Calu3 (cell line): ENCODE results near the gene MTMR12. TPM values are rescaled to one million over a fixed set of nuclear protein-coding genes. Genes with fewer than 3 reads are reported as not detected.

Source experiments
- BruUV-seq: library from RNA; stranded (reverse); fragments of 400-500 nt; replicated peaks from 2 replicates; lab custom pipeline; 2021; lab: Mats Ljungman, UMichigan
- CTCF ChIA-PET: fragments of 300-600 bp; sonication (Branson Sonifier 250); formaldehyde crosslinking; loops from one replicate; lab custom pipeline; 2022; ENCODE audit warnings: antibody characterized with exemption; lab: Charles Lee
- DNase-seq: peaks from one replicate; pipeline ENCODE4 v3.0.0; 2022
- H3K27ac Mint-ChIP-seq: one replicate; pipeline ENCODE4 v1.8.0; 2022; ENCODE audit warnings: mixed read lengths; ENCODE audit not compliant: unreplicated experiment
- H3K27me3 Mint-ChIP-seq: one replicate; pipeline ENCODE4 v1.8.0; 2022; ENCODE audit warnings: mixed read lengths; ENCODE audit not compliant: unreplicated experiment
- H3K36me3 Mint-ChIP-seq: one replicate; pipeline ENCODE4 v1.8.0; 2022; ENCODE audit warnings: mild to moderate bottlenecking, moderate library complexity, mixed read lengths; ENCODE audit not compliant: insufficient read depth, unreplicated experiment
- H3K4me1 Mint-ChIP-seq: one replicate; pipeline ENCODE4 v1.8.0; 2022; ENCODE audit warnings: mild to moderate bottlenecking, low read depth, mixed read lengths; ENCODE audit not compliant: unreplicated experiment
- H3K4me3 Mint-ChIP-seq: one replicate; pipeline ENCODE4 v1.8.0; 2022; ENCODE audit warnings: mild to moderate bottlenecking, low read depth, moderate library complexity, mixed read lengths; ENCODE audit not compliant: unreplicated experiment
- H3K9me3 Mint-ChIP-seq: one replicate; pipeline ENCODE4 v1.8.0; 2022; ENCODE audit warnings: low read depth, mixed read lengths; ENCODE audit not compliant: unreplicated experiment
- intact Hi-C: fragments of 100-400 bp; cut with micrococcal nuclease; formaldehyde crosslinking; loops from one replicate; pipeline ENCODE4 v1.10.0; 2022; ENCODE audit not compliant: unreplicated experiment
- total RNA-seq: library from RNA; stranded (reverse); gene quantifications from 2 replicates; pipeline ENCODE4 v1.2.3, GENCODE V29; 2022
- TF ChIP-seq, protein P1 (sequence below): fragments of 200-600 bp; IDR thresholded peaks from one replicate; pipeline ENCODE4 v1.8.0; 2022; ENCODE audit warnings: antibody characterized with exemption; ENCODE audit not compliant: unreplicated experiment

The MTMR12 gene
- total RNA-seq, 1 experiment from 2014 or later = 42.7 TPM

GRCh38 chr5:32358611-32359010 lies 45.9 kb upstream of the MTMR12 start:
- no peaks in the 10 kb centered on the region for H3K4me1 Mint-ChIP-seq
- no TSS peak for BruUV-seq
- TF ChIP-seq, protein P1, sequence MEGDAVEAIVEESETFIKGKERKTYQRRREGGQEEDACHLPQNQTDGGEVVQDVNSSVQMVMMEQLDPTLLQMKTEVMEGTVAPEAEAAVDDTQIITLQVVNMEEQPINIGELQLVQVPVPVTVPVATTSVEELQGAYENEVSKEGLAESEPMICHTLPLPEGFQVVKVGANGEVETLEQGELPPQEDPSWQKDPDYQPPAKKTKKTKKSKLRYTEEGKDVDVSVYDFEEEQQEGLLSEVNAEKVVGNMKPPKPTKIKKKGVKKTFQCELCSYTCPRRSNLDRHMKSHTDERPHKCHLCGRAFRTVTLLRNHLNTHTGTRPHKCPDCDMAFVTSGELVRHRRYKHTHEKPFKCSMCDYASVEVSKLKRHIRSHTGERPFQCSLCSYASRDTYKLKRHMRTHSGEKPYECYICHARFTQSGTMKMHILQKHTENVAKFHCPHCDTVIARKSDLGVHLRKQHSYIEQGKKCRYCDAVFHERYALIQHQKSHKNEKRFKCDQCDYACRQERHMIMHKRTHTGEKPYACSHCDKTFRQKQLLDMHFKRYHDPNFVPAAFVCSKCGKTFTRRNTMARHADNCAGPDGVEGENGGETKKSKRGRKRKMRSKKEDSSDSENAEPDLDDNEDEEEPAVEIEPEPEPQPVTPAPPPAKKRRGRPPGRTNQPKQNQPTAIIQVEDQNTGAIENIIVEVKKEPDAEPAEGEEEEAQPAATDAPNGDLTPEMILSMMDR = no peak
- no peak for DNase-seq
- no peak overlapping the region for H3K4me3 Mint-ChIP-seq
- no peaks in the 10 kb centered on the region for H3K27me3 Mint-ChIP-seq
- no peaks in the 10 kb centered on the region for H3K9me3 Mint-ChIP-seq
- intact Hi-C loops = no loop called here
- H3K36me3 Mint-ChIP-seq = peaks cover 50% of the 10 kb centered on the region
- no peak overlapping the region for H3K27ac Mint-ChIP-seq
- CTCF ChIA-PET = no interaction called here

DNA sequence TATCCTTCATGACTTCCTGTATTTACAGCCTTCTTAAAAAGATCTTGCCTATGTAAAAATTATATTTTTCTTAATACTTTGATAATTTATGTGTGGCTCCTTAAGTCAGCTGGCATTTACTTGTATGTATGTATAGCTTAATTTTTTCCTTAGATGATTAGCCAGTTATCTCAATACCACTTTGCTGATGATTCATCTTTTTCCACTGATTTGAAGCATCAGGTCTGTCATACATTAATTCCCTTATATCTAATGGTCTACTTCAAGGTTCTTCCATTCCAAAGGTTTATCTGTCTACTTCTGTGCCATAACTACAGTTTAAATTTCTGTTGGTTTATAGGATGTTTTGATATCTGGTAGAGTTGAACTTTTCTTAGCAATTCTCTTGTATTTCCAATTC lies 44.9 kb upstream of the MTMR12 start:
- CTCF ChIA-PET = interaction anchor here (0.7 to 1.9 kb wide), 2 partner anchors 125 to 276 kb away, joined by 3 to 5 read pairs; no protein-coding TSS in a partner anchor
- Mint-ChIP-seq H3K36me3 (peaks cover 52% of the 10 kb centered on the region), H3K9me3 (no peaks in the 10 kb centered on the region), H3K27ac (no peak overlapping the region), H3K4me3 (no peak overlapping the region), H3K27me3 (no peaks in the 10 kb centered on the region), H3K4me1 (no peaks in the 10 kb centered on the region)
- intact Hi-C loops = no loop called here
- no peak for DNase-seq
- no TSS peak for BruUV-seq
- TF ChIP-seq, protein P1 = no peak

GRCh38 chr5:32355686-32356085 lies 42.9 kb upstream of the MTMR12 start:
- CTCF ChIA-PET = no interaction called here
- DNase-seq = no peak
- Mint-ChIP-seq H3K27me3 (no peaks in the 10 kb centered on the region), H3K36me3 (peaks cover 46% of the 10 kb centered on the region), H3K27ac (no peak overlapping the region), H3K9me3 (no peaks in the 10 kb centered on the region), H3K4me1 (no peaks in the 10 kb centered on the region), H3K4me3 (no peak overlapping the region)
- intact Hi-C loops = no loop called here
- TF ChIP-seq, protein P1 = no peak
- no TSS peak for BruUV-seq

DNA sequence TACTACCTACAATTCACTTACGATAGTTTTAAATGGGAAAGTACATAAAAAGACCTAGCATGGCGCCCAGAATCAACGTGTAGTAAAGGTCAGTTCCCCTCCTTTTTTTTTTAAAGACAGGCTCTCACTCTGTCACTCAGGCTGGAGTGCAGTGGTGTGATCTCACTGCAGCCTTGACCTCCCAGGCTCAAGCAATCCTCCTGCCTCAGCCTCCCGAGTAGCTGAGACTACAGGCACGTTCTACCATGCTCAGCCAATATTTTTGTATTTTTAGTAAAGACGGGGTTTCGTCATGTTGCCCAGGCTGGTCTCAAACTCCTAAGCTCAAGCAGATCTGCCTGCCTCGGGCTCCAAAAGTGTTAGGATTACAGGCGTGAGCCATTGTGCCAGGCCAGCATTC lies 40.7 kb upstream of the MTMR12 start:
- no peak overlapping the region for H3K27ac Mint-ChIP-seq
- H3K4me1 Mint-ChIP-seq = no peaks in the 10 kb centered on the region
- TF ChIP-seq, protein P1 = no peak
- CTCF ChIA-PET = no interaction called here
- intact Hi-C loops = no loop called here
- H3K27me3 Mint-ChIP-seq = no peaks in the 10 kb centered on the region
- H3K36me3 Mint-ChIP-seq = peaks cover 28% of the 10 kb centered on the region
- DNase-seq = no peak
- H3K4me3 Mint-ChIP-seq = no peak overlapping the region
- no peaks in the 10 kb centered on the region for H3K9me3 Mint-ChIP-seq
- BruUV-seq = no TSS peak
